Stomach (tissue), 19 donors: ENCODE data around the gene ESPNL. TPM values are rescaled to one million over a fixed set of nuclear protein-coding genes. Genes with fewer than 3 reads are reported as not detected.
"Not testable (repeated sequence)": the region's sequence is repeated elsewhere in the genome, so short reads cannot be mapped to it uniquely, and the experiment has no call there.

ENCODE experiments used
- DNase-seq, 2 donors: peaks; one replicate each; pipeline versions ENCODE4 v3.0.0 to v3.0.0-alpha.2; 2013 to 2019
- H3K27ac ChIP-seq, 5 donors: fragments of 200-600 bp in 4 of 5; sonication (generic) in 4 of 5; one replicate each; pipeline ENCODE4 v1.5.1; 2013 to 2019; ENCODE audit warnings: mild to moderate bottlenecking in 1 of 5, moderate library complexity in 1 of 5
- H3K27me3 ChIP-seq, 3 donors: fragments of 200-600 bp; sonication (generic); one replicate each; pipeline ENCODE4 v1.5.1; 2017 to 2019; ENCODE audit warnings: mixed run types in 1 of 3
- H3K36me3 ChIP-seq, 4 donors: fragments of 200-600 bp; sonication (generic); 1 replicate in 3 of 4; 2 replicates in 1 of 4; pipeline ENCODE4 v1.5.1; 2016 to 2019
- H3K4me1 ChIP-seq, 4 donors: fragments of 200-600 bp; sonication (generic); one replicate each; pipeline ENCODE4 v1.5.1; 2016 to 2019
- H3K4me3 ChIP-seq, 4 donors: fragments of 200-600 bp; sonication (generic) in 3 of 4; one replicate each; pipeline ENCODE4 v1.5.1; 2016 to 2019; ENCODE audit warnings: mild to moderate bottlenecking in 1 of 4
- H3K9me3 ChIP-seq, 4 donors: fragments of 200-600 bp; sonication (generic); one replicate each; pipeline ENCODE4 v1.5.1; 2016 to 2019
- CTCF ChIP-seq, 7 experiments: fragments of 450-650 bp in 4 of 7; fragments of 200-600 bp in 3 of 7; sonication (generic) in 3 of 7; IDR thresholded peaks; one replicate each; pipeline ENCODE4 v1.5.1; 2016 to 2019; ENCODE audit warnings: antibody characterized with exemption in 7 of 7, control low read depth in 2 of 7, mild to moderate bottlenecking in 1 of 7
- EP300 ChIP-seq: sonication (generic); formaldehyde crosslinking; IDR thresholded peaks from one replicate; pipeline ENCODE4 v1.6.1; 2017; ENCODE audit warnings: antibody characterized with exemption
- POLR2A ChIP-seq, 4 donors: fragments of 450-650 bp; IDR thresholded peaks; one replicate each; pipeline ENCODE4 v1.6.1; 2016; ENCODE audit warnings: antibody characterized with exemption in 4 of 4, control low read depth in 2 of 4, mild to moderate bottlenecking in 1 of 4, moderate library complexity in 1 of 4
- POLR2AphosphoS5 ChIP-seq, 3 donors: sonication (generic); formaldehyde crosslinking; IDR thresholded peaks; one replicate each; pipeline ENCODE4 v1.6.1; 2016; ENCODE audit warnings: antibody characterized with exemption in 3 of 3
- WGBS, 5 donors: extraction: QIAGEN DNeasy Blood & Tissue Kit in 3 of 5; methylation state at CpG; one replicate each; pipeline versions ENCODE4 v1.1.5 to v1.1.7; 2013 to 2018; 5-methylcytosine and 5-hydroxymethylcytosine counted together
- intact Hi-C: fragments of 100-400 bp; cut with DNase I; formaldehyde crosslinking; loops from one replicate; pipeline ENCODE4 v1.15.1; 2023; ENCODE audit warnings: low total_unique reads
- long read RNA-seq, 10 donors: transcript quantifications; one replicate each; lab custom pipeline, GENCODE V29; 2026
- polyA plus RNA-seq, 3 donors: library from polyadenylated mRNA; stranded (reverse); fragments of 200-250 nt; gene quantifications; one replicate each; pipeline ENCODE4 v1.2.3, GENCODE V29; 2013
- total RNA-seq, 5 donors: library from RNA; depleted of rRNA; stranded (reverse); fragments of >200 nt; gene quantifications; one replicate each; pipeline versions ENCODE4 v1.1.0 to v1.2.3, GENCODE V29; 2014 to 2016
- donor health status: healthy with polysubstance abuse.
- donor health status: Bipolar disorder and iron deficiency.
- donor health status: healthy.

The ESPNL gene
- total RNA-seq (1 to 10 TPM in 1 of 5 donors, under 1 TPM in 1, not detected in 3; 0.73 to 1.3 TPM), polyA plus RNA-seq (under 1 TPM; 0.05 to 0.31 (median 0.25) TPM)
- long read RNA-seq, donor 1, result 0 reads
- long read RNA-seq, donor 2, result 0 reads
- long read RNA-seq, donor 3, result 0 reads
- long read RNA-seq, donor 4, result 0 reads
- long read RNA-seq, donor 5, result 0 reads
- long read RNA-seq, donor 6, result 0 reads
- long read RNA-seq, donor 7, result 0 reads
- long read RNA-seq, donor 8, result 0 reads
- long read RNA-seq, donor 9, result 0 reads
- long read RNA-seq, donor 10, result 0 reads

- H3K36me3 ChIP-seq, result no peaks in the 10 kb centered on the region
- WGBS, 5 donors, result 83 to 89% (median 85%) methylated on average over 11 to 38 of the region's 38 CpGs
- DNase-seq, result peak in 1 of 2 donors; percentile 23
- no peaks in the 10 kb centered on the region for H3K9me3 ChIP-seq
- no peak within 1 kb of the TSS for H3K4me3 ChIP-seq
- TF ChIP-seq EP300 (no peak), POLR2AphosphoS5 (IDR thresholded peaks at IDR 0.05) (no peak), POLR2A (IDR thresholded peaks at IDR 0.05) (no peak), CTCF (IDR thresholded peaks at IDR 0.05) (no peak)
- peaks cover 0 to 19% (median 2%) of the 10 kb centered on the region in 4 donors for H3K4me1 ChIP-seq
- H3K27me3 ChIP-seq, result no peaks in the 10 kb centered on the region
- peak within 1 kb of the TSS in 2 of 5 donors; percentile 14 to 64 for H3K27ac ChIP-seq
- intact Hi-C loops, result no loop called here
Observed at GRCh38 chr2:238100049-238100820, at the start of gene ESPNL. ESPNL (plus strand) TSS chr2:238100340; CDS start chr2:238100420, 80 bp downstream.

- Histone ChIP-seq H3K4me3 (no peak overlapping the region), H3K36me3 (no peaks in the 10 kb centered on the region), H3K27me3 (peaks cover 0 to 16% (median 0%) of the 10 kb centered on the region in 3 donors), H3K27ac (no peak overlapping the region), H3K4me1 (no peaks in the 10 kb centered on the region), H3K9me3 (peaks cover 0 to 4% (median 2%) of the 10 kb centered on the region in 4 donors)
- WGBS, 5 donors, result 67 to 85% (median 84%) methylated on average over 2 of the region's 2 CpGs
- DNase-seq, result no peak
- intact Hi-C loops, result no loop called here
- no peak for TF ChIP-seq CTCF (IDR thresholded peaks at IDR 0.05)
Observed at GRCh38 chr2:238053191-238053776, 46.9 kb upstream of the ESPNL start.

GRCh38 chr2:238055841-238056240 is 44.3 kb upstream of the ESPNL start:
- no peaks in the 10 kb centered on the region for H3K9me3 ChIP-seq
- 62 to 71% (median 68%) methylated on average over 3 of the region's 3 CpGs for WGBS, 5 donors
- peaks cover 0 to 16% (median 0%) of the 10 kb centered on the region in 3 donors for H3K27me3 ChIP-seq
- H3K4me3 ChIP-seq, result no peak overlapping the region
- intact Hi-C loops, result no loop called here
- H3K36me3 ChIP-seq, result no peaks in the 10 kb centered on the region
- peaks cover 8 to 10% (median 9%) of the 10 kb centered on the region in 4 donors for H3K4me1 ChIP-seq
- no peak for DNase-seq
- H3K27ac ChIP-seq, result no peak overlapping the region
- TF ChIP-seq POLR2AphosphoS5 (IDR thresholded peaks at IDR 0.05) (no peak), CTCF (IDR thresholded peaks at IDR 0.05) (no peak), POLR2A (IDR thresholded peaks at IDR 0.05) (no peak), EP300 (no peak)

GRCh38 chr2:238057696-238058575 is 42.2 kb upstream of the ESPNL start:
- 88 to 93% (median 92%) methylated on average over 29 to 43 of the region's 44 CpGs for WGBS, 5 donors
- not testable (repeated sequence) for H3K4me3 ChIP-seq, H3K27ac ChIP-seq

More at GRCh38 chr2:238057696-238058575, 42.2 kb upstream of the ESPNL start:
- H3K36me3 ChIP-seq, H3K9me3 ChIP-seq, DNase-seq, intact Hi-C loops: not testable (repeated sequence)
- Histone ChIP-seq H3K27me3 (peaks cover 0 to 16% (median 0%) of the 10 kb centered on the region in 3 donors), H3K4me1 (peaks cover 10 to 22% (median 16%) of the 10 kb centered on the region in 4 donors)
